IPS-20b (cell line): ENCODE data around the gene IL1RAPL2.

Experiments used
- H3K27ac ChIP-seq: one replicate; pipeline ENCODE4 v1.5.1; 2013; ENCODE audit warnings: low read length
- H3K27me3 ChIP-seq: 2 replicates; pipeline ENCODE4 v1.6.1; 2013; ENCODE audit warnings: mild to moderate bottlenecking, low read length, inconsistent platforms; ENCODE audit not compliant: insufficient read depth
- H3K36me3 ChIP-seq: 2 replicates; pipeline ENCODE4 v1.6.1; 2013; ENCODE audit warnings: low read depth, mild to moderate bottlenecking, inconsistent platforms, low read length, moderate library complexity; ENCODE audit not compliant: insufficient read depth
- H3K4me1 ChIP-seq: 2 replicates; pipeline ENCODE4 v1.6.1; 2013; ENCODE audit warnings: mild to moderate bottlenecking, control low read depth, inconsistent platforms, low read length, moderate library complexity; ENCODE audit not compliant: insufficient read depth
- H3K4me3 ChIP-seq: 2 replicates; pipeline ENCODE4 v1.5.1; 2013; ENCODE audit warnings: mild to moderate bottlenecking, low read length, inconsistent platforms
- H3K9ac ChIP-seq: 2 replicates; pipeline ENCODE4 v1.6.1; 2013; ENCODE audit warnings: low read depth, mild to moderate bottlenecking, inconsistent platforms, low read length, moderate library complexity
- H3K9me3 ChIP-seq: 2 replicates; pipeline ENCODE4 v1.6.1; 2013; ENCODE audit warnings: mild to moderate bottlenecking, low read depth, low read length, inconsistent platforms; ENCODE audit not compliant: insufficient read depth

IL1RAPL2 gene

GRCh38 chrX:105117621-105118020 is 551.6 kb downstream of the IL1RAPL2 start:
- Histone ChIP-seq H3K27me3 (no peaks in the 10 kb centered on the region), H3K36me3 (no peaks in the 10 kb centered on the region), H3K9me3 (no peaks in the 10 kb centered on the region)

DNA sequence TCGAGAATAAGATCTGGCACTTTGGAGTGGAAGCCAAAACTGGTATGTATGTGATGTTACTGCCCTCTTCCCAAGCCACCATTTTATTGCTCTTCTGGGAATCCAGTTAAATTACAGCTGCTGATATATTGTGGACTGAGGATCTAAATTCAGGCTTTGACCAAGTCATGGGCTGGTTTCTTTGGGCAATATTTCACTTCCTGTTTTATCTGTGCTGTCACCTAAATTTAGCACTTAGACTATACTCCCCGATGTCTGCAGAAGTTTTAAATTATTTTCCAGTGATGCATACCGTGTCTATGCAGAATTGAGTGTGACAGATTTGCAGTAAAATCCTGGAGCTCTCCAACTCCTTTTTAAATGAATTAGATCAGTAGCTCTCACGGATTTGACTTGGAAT is 554.5 kb downstream of the IL1RAPL2 start:
- Histone ChIP-seq H3K4me1 (no peaks in the 10 kb centered on the region), H3K27ac (no peak overlapping the region), H3K36me3 (no peaks in the 10 kb centered on the region), H3K4me3 (no peak overlapping the region), H3K27me3 (no peaks in the 10 kb centered on the region), H3K9ac (no peak overlapping the region), H3K9me3 (no peaks in the 10 kb centered on the region)

More at GRCh38 chrX:105117621-105118020, 551.6 kb downstream of the IL1RAPL2 start:
- no peak overlapping the region for H3K4me3 ChIP-seq
- no peak overlapping the region for H3K9ac ChIP-seq
- H3K27ac ChIP-seq: no peak overlapping the region
- H3K4me1 ChIP-seq: no peaks in the 10 kb centered on the region

DNA sequence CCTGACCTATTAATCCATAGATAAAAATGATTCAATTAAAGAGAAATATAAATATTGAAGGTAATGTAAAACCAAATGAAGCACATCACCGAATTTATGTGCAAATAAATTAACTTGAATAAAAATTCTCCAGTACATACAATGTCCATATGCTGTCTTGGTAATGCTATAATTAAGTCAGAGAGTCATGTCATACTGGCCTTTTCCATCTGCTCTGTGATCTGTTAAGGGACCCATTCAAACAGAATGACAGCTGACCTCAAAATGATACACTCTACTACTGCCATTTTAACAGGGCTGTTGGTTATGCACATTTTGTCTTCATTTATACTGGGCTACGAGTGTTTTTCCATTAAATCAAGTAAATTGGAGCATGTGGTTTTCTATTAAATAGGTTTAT is 555.2 kb downstream of the IL1RAPL2 start:
- H3K36me3 ChIP-seq: no peaks in the 10 kb centered on the region
- no peaks in the 10 kb centered on the region for H3K9me3 ChIP-seq
- H3K27me3 ChIP-seq: no peaks in the 10 kb centered on the region
- H3K27ac ChIP-seq: no peak overlapping the region
- H3K4me1 ChIP-seq: no peaks in the 10 kb centered on the region
- no peak overlapping the region for H3K4me3 ChIP-seq
- no peak overlapping the region for H3K9ac ChIP-seq

DNA sequence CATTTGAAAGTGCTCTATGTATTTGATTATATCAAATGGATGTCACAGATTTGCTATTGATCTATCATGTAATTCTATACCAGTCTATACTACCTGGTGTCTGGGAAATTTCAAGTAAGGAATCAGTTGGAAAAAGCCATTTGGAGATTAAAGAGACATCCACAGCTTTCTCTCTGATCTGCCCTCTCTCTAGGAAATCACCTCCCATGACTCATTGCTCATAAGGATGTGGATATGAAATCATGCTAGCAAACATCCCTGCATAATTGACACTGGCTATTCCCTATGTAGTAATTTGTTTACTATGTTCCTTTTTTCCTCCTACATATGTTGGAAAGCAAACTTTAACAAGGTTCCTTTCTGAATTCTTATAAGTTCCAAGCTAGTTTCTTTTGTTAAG is 560.2 kb downstream of the IL1RAPL2 start:
- Histone ChIP-seq H3K4me1 (no peaks in the 10 kb centered on the region), H3K9ac (no peak overlapping the region), H3K27ac (no peak overlapping the region), H3K36me3 (no peaks in the 10 kb centered on the region), H3K9me3 (no peaks in the 10 kb centered on the region), H3K27me3 (no peaks in the 10 kb centered on the region), H3K4me3 (no peak overlapping the region)

GRCh38 chrX:105134273-105134672 is 568.3 kb downstream of the IL1RAPL2 start:
- H3K4me1 ChIP-seq: no peaks in the 10 kb centered on the region
- H3K4me3 ChIP-seq: no peak overlapping the region
- H3K9ac ChIP-seq: no peak overlapping the region
- H3K9me3 ChIP-seq: no peaks in the 10 kb centered on the region
- no peaks in the 10 kb centered on the region for H3K27me3 ChIP-seq
- no peak overlapping the region for H3K27ac ChIP-seq
- H3K36me3 ChIP-seq: no peaks in the 10 kb centered on the region

DNA sequence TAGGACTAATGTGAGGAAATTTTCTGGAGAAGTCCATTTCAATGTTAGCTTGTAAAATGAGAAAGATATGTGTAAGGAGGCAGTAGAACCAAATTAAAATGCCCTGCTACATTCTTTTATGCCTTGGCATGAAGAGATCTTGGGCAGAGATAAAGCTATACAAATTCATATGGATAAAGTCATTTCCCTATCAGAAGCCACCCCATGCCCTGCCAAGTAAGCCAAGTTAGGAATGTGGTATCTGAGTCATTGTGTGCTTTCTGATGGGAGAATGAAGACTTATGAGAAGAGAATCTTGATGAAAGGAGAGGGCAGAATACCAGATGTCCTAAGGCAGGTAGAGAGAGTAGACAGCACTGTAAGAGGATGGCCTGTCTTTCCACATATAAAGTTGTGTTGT is 570.8 kb downstream of the IL1RAPL2 start:
- no peak overlapping the region for H3K4me3 ChIP-seq

DNA sequence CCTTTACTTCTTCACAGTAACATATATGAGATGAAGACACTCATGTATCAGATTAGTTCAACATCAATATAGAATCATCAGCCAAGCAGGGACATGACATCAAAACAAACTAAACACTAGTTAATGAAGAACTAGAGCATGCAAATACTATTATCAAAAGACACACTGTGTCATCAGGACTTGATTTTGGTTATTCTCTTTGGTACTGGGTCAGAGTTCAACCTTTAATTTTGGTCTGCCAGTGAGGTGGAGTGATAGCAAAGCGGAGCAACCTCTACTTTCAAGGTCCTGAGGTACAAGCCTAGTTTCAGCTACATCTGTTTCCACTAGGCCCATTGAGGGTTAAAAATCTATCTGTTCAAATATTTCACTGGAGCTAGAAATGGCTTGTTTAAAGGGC is 584.0 kb downstream of the IL1RAPL2 start:
- no peaks in the 10 kb centered on the region for H3K9me3 ChIP-seq
- H3K36me3 ChIP-seq: no peaks in the 10 kb centered on the region
- no peaks in the 10 kb centered on the region for H3K27me3 ChIP-seq
- no peak overlapping the region for H3K9ac ChIP-seq
- H3K4me3 ChIP-seq: no peak overlapping the region
- no peaks in the 10 kb centered on the region; the same call in 1 of the 2 replicates for H3K4me1 ChIP-seq
- H3K27ac ChIP-seq: no peak overlapping the region

More for the DNA sequence above, 570.8 kb downstream of the IL1RAPL2 start:
- no peaks in the 10 kb centered on the region for H3K36me3 ChIP-seq
- H3K9ac ChIP-seq: no peak overlapping the region
- H3K27ac ChIP-seq: no peak overlapping the region
- H3K27me3 ChIP-seq: no peaks in the 10 kb centered on the region
- no peaks in the 10 kb centered on the region for H3K4me1 ChIP-seq
- no peaks in the 10 kb centered on the region for H3K9me3 ChIP-seq

DNA sequence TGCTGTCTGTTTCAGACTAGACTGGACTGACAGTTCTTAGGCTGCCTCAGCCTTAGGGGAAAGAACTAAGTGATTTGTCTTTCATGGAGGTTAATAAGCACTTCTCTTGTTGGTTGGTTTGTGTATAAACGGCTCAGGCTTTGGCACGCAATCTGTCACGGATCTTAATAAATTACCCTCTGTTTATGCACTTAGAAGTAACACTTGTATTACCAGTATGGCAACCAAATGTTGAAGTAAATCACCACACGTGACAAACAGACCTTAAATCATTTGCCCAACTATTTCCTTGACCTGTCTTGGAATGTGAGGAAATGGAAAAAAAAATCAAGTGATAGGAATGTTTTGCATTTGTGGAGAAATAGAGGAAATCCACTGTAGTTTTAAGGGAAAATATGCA is 584.6 kb downstream of the IL1RAPL2 start:
- no peaks in the 10 kb centered on the region for H3K36me3 ChIP-seq
- no peaks in the 10 kb centered on the region for H3K9me3 ChIP-seq
- H3K27ac ChIP-seq: no peak overlapping the region
- no peaks in the 10 kb centered on the region for H3K27me3 ChIP-seq
- H3K4me3 ChIP-seq: no peak overlapping the region
- H3K4me1 ChIP-seq: no peaks in the 10 kb centered on the region; the same call in 1 of the 2 replicates
- no peak overlapping the region for H3K9ac ChIP-seq

- H3K27me3 ChIP-seq: no peaks in the 10 kb centered on the region
- H3K27ac ChIP-seq: no peak overlapping the region
- H3K36me3 ChIP-seq: no peaks in the 10 kb centered on the region
- H3K9ac ChIP-seq: no peak overlapping the region
- H3K9me3 ChIP-seq: no peaks in the 10 kb centered on the region
- H3K4me3 ChIP-seq: no peak overlapping the region
- no peaks in the 10 kb centered on the region for H3K4me1 ChIP-seq
These were observed 601.2 kb downstream of the IL1RAPL2 start for GRCh38 chrX:105167233-105167632.

DNA sequence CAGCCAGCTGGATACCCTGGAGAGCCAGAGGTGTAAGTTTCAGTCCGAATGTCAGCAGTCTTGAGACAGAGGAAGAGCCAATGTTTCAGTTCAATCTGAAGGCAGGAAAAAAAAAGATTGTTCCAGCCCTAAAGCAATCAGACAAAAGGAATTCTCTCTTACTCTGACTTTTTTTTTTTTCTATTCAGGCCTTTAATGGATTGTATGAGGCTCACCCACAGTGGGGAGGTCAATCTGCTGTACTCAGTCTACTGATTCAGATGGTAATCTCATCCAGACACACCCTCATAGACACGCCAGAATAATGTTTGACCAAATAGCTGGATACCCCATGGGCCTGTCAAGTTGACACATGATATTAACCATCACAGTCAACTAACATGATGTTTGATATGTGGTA is 602.6 kb downstream of the IL1RAPL2 start:
- H3K4me1 ChIP-seq: no peaks in the 10 kb centered on the region
- no peak overlapping the region for H3K9ac ChIP-seq
- H3K36me3 ChIP-seq: no peaks in the 10 kb centered on the region
- no peaks in the 10 kb centered on the region for H3K9me3 ChIP-seq
- H3K4me3 ChIP-seq: no peak overlapping the region
- no peaks in the 10 kb centered on the region for H3K27me3 ChIP-seq
- no peak overlapping the region for H3K27ac ChIP-seq

DNA sequence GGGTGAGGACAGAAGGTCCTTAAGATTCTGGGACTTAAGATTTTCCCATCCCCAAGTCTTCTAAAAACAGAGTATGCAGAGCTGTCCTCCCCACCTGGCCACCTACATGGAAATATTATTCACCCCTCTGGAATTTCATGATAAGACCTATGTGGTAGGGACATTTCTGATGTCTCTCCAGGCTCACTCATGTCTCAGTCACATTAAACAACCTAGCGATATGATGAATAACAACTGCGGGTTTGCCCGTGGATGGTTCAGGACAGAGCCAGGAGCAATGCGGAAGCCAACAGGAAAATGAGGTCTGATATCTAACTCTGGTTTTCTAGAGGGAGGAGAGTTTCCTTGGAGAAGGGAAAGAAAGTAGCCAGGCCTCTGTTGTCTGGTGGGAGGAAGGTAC is 607.1 kb downstream of the IL1RAPL2 start:
- no peaks in the 10 kb centered on the region for H3K9me3 ChIP-seq
- no peaks in the 10 kb centered on the region for H3K27me3 ChIP-seq
- no peak overlapping the region for H3K9ac ChIP-seq
- H3K4me1 ChIP-seq: no peaks in the 10 kb centered on the region
- H3K4me3 ChIP-seq: no peak overlapping the region
- no peak overlapping the region for H3K27ac ChIP-seq
- H3K36me3 ChIP-seq: no peaks in the 10 kb centered on the region

- Histone ChIP-seq H3K36me3 (no peaks in the 10 kb centered on the region), H3K27me3 (no peaks in the 10 kb centered on the region), H3K9me3 (no peaks in the 10 kb centered on the region), H3K4me1 (no peaks in the 10 kb centered on the region), H3K4me3 (no peak overlapping the region), H3K9ac (no peak overlapping the region), H3K27ac (no peak overlapping the region)
These were observed 613.6 kb downstream of the IL1RAPL2 start for GRCh38 chrX:105179644-105180043.

- Histone ChIP-seq H3K27me3 (no peaks in the 10 kb centered on the region), H3K4me3 (no peak overlapping the region), H3K4me1 (no peaks in the 10 kb centered on the region), H3K9ac (no peak overlapping the region), H3K27ac (no peak overlapping the region), H3K9me3 (no peaks in the 10 kb centered on the region), H3K36me3 (no peaks in the 10 kb centered on the region)
These were observed 623.1 kb downstream of the IL1RAPL2 start for GRCh38 chrX:105189093-105189492.
